ENCODE measurements around the gene MRPS31.

DNA sequence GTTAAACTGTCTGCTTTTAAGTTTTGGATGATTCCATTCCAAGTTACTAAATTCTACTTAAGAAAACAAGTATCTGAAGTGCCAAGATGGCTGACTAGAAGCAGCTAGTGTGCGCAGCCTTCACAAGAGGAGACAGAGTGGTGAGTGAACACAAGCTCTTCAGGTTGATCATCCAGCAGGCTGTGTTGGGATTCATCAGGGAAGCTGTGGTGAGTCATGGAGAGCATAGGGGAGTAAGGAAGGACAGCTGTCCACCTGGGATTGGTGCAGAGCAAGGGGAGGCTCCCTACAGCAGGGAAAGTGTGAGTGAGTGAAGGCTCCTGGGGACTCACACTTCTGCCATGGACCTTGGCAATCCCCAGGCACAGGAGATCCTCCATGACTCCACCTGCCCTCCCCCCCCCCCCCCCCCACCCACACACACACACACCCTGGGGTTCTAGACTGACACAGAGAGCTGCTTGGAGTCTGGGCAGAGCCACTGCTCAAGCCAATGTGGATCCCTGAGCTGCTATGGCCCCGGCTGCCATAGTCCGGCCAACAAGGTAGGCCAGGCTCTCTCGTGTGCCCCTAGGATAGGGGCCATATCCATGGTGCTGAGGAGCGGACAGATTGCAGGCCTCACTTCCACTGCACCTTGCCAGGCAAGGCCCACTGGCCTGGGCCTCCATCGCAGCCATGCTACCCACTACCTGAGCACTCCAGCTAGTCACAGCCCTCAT is 41.9 kb upstream of the MRPS31 start:
- TF ChIP-seq FOXP2 (optimal IDR thresholded peaks at IDR 0.05; ENCODE audit: control extremely low read depth, extremely low read length, insufficient read depth) (no peak), EZH2 (IDR thresholded peaks at IDR 0.05) (no peak), POLR2AphosphoS5 (IDR thresholded peaks at IDR 0.05; ENCODE audit: borderline replicate concordance, low read depth, low read length) (no peak)

Measured in SK-N-MC (cell line).